GM18907 (cell line): ENCODE results near the gene SCN2A.

Experiments
- ATAC-seq: cut with Tn5 transposase; IDR thresholded peaks from one replicate; pipeline ENCODE4 v1.9.1; 2021; ENCODE audit warnings: mild to moderate bottlenecking, moderate library complexity; ENCODE audit not compliant: unreplicated experiment

The SCN2A gene

DNA sequence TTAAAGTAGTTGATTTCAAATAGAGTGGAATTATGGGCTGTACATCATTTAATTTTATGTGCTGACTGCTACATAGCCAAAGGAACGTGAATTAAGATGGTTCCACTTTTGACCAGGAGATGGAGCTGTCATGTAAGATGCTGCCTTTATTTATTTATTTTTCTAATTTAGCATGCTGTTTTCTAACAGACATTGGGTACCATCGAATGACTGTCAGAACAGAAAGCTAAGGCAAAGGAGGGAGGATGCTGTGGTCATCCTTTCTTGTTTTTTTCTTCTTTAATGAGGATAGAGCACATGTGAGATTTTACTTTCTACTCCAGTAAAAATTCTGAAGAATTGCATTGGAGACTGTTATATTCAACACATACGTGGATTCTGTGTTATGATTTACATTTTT lies at the start of gene SCN2A:
Gene SCN2A (plus strand): TSS at position 185 of the 400 bp plus-strand sequence. CDS start 56,410 bp downstream, outside the sequence.
- ATAC-seq: peak; percentile 73

DNA sequence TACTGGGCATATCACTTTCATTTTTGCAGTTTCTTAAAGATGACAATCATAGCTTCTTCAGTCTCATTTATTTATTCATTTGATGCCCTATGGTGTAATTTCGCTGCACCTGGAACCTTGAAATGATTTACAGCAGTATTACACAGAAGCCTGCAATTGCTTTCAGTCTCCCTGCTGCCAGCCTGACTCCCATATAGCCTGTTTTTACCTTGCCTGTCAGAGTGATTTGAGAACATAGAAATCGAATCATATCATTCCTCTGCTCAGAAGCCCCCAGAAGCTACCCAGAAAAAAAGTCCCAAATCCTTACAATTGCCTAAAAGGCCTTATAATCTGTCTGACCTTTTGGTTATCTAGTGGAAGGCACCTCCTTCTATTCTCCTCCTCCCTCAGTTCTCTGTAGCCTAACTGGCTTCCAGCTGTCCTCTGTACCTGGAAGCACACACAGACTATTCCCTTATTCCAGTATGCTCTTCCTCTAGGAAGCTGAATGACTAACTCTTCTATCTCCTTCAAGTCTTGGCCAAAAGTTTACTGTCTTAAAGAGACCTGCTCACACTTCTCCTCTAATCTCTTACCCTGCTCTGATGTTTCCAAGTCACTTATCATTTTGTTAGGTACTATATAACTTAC lies 48.0 kb upstream of the SCN2A start:
- ATAC-seq: no peak

DNA sequence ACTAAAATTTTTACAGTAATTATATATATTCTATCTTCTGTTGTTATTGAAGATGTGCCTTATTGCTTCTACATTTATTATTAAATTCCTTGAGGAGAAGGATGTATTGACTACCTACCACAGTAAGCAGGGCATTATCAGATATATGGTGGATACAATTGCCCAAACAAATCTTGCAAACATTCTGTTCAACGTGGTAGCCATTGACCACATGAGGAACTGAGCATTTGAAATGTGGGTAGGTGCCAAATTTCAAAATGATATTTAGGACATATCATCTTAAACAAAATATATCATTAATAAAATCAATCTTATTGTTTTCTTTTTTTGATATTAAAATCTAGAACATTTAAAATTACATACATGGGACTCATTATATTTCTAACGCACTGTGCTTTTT lies 46.5 kb upstream of the SCN2A start:
- ATAC-seq: peak; percentile 33

DNA sequence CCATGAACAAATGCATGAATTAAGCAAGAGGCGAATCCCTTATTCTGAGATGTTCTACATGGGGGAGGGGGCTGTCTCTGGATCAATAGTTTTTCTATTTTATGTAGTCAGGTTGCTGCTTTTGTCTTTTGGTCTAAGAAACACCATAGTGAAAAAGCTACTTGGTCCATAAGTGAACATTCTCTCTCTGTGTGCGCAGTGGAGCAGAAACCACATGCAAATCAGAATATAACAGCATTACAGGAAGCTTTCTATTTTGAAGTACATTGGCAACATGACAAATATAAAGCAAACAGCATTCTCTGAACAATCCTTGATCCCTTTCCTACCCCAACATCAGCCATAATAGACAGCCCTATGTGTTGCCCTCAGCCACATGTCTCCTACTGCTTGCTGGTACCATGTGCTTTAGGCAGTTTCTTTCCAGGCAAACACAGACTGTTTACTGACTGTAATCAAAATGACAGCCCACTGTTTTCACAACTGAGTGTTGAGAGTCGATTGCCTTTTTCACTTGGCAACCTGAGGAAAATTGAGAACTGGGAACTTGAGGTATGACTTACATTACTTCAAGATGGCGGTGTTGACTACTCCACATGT lies 45.9 kb upstream of the SCN2A start:
- ATAC-seq: peak; percentile 98

DNA sequence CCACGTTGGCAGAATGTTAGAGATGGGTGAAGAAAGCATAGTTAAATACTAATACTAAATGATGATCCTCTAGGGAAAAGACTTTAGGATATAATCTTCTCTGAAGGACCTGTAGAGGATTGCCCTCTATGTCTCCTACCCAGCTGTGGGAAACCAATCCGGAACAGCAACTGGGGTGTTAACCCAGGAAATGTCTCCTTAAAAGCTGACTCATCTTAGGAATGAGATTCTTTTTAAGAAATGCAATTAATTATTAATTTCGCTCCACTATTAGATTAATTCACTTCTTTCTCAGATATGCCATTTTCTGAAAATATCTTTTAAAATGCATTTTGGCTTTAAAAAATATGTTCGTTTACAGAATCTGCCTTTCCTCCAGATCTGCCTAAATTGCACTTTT lies 42.8 kb upstream of the SCN2A start:
- ATAC-seq: no peak

DNA sequence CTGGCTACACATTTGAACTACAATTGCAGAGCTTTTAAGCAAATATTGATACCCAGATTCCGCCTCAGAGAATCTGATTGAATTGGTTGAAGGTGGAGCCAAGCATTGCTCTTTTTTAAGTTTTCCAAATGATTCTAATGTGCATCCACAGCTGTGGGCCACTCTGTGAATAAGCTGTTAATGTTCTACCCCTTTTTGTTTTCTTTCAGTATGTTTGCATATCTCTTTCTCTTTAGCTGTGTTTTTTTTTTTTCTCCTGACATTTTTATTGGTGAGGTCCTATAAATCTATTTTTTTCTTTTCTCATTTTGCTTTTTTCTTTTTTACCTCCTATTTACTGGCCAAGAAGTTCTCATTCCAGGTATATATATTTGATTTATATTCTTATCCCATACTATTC lies 41.9 kb upstream of the SCN2A start:
- no peak for ATAC-seq

DNA sequence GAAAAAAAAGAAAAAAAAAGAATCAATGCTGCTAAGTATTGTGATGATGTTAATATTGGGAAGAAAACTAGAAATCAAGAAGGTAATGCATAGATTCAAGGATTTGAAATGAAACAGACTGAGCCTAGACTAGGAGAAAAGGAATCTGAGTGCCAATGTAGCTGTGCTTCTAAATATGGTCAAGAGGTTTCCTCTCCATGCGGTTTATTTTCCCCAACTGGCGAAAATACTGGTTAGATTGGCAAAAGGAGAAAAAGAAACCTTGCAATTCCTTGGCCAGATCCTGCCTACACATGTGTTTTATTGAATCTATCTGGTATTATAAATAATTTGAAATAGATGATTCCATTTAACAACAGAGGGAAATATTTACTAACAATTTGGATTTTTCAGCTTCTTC lies 41.0 kb upstream of the SCN2A start:
- ATAC-seq: no peak

DNA sequence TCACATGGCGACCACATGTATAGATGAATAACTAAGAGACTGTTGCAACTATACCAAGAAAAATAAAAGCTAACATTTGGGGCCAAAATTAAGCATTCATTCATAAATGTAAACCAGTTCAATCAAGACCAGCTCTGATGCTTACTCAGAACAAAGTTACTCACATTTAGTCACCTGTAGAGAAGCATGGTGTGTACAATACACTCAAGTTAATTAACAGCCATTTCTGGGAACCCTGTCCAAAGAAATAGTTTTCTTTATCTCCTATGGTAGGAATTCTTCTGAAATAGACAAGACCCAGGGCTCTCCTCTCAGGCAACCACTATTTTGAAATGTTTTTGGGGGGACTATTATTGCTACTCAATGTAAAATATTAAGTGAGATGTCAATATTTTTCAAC lies 37.0 kb upstream of the SCN2A start:
- ATAC-seq: no peak

DNA sequence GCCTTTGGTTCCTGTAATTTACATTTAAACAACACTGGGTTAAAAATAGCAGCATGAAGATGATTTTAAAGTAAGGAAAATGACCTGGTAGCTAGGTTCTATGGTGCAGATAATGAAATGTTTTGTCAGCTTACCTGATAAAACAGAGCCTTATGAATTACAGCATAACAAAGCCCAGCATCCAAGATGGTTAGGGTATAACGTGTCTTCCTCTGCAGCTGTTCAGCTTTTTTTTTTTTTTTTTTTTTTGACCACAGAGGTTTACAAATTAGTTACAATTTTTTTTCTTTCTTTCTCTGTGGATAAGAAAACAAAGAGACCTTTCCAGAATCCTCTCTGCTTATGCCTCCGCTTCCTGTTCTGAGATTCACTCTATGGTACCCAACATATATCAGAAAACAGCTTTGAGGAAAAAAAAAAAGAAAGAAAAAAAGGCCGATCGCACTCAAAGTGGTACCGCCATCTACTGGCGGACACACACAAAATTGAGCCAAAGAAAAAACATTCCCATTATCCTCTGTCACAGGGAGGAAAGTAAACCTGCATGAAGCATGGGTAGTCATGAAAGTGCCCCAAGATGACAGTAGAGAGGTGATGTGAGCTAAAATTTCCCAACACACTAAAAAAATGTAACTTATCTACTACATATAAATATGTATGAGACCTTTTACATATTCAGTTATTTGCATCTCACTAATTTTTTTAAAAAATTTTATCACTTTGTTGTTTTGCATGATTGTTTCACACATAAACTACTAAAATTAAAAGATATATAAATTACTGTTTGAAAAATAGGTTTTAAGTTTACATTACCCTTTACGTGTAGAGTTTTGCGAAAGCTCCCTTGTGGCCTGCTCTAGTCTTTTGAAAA lies 35.3 kb upstream of the SCN2A start, which contains the start of gene SCN3A:
Gene SCN3A (minus strand): TSS at position 362 of the 871 bp plus-strand sequence. CDS start 27,656 bp downstream, outside the sequence.
- peak; percentile 61 for ATAC-seq

DNA sequence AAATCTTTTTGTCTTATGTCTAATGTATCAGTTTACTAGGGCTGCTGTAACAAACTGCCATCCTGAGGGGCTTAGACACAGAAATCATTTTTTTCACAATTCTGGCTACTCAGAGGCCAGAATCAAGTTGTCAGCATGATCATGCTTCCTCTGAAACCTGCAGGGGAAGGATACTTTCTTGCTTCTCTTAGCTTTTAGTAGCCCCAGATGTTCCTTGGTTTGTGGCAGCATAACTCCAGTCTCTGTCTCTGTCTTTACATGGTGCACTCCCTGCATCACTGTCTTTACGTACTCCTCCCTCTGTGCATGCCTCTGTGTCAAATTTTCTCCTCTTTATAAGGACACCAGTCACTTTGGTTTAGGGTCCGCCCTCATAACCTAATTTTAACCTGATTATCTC lies 33.3 kb upstream of the SCN2A start:
- ATAC-seq: no peak

DNA sequence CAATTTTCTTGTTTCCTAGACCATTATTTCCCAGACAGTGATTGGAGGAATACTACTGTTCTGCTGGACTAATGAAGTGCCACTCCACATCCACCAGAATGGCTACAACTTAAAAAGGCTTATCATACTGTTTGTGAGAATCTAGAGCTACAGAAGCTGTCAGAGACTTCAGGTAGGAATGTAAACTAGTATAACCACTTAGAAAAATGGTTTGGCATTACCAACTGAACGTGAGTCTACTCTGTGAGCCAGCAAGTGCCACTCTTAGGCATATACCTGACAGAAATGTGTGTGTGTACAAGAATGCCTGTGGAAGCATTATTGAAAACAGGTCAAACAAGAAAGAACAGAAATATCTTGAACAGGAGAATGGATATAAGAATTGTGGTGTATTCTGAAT lies 31.1 kb upstream of the SCN2A start:
- ATAC-seq: no peak

DNA sequence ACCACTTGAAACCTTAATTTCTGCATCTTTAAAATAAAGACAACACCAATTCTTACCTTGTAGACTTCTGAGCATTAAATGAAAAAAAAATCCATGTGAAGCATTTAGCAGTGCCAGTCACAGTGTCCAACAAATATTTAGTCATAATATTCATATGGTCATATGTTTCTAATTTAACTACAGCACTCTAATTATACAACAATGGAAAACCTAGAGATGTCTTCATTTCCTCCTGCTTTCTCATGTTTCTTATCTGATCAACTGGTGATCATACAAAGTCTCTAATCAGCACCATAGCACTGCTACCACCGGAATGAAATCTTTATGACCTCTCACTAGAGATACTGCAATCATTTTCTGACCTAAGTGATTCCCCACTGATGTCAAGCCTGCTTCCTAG lies 25.1 kb upstream of the SCN2A start:
- ATAC-seq: no peak

DNA sequence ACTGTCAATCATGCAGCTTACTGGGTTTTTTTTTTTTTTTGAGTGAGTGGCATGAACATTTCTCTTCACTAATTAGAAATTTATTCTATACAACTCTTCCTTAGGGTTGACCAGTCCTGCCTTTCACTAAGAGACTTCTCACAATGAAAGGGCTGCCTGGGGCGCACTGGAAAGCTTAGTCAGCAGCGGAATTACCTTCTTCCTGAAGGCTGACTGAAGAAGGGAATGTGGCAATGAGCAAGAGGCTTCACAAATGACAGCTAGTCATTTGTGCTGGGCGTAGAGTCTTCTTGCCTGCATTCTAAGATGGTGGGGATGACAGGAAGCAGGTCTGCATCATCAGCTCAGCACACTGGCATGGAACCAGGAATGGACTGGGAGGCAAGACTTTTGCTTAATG lies 19.7 kb upstream of the SCN2A start:
- ATAC-seq: no peak

DNA sequence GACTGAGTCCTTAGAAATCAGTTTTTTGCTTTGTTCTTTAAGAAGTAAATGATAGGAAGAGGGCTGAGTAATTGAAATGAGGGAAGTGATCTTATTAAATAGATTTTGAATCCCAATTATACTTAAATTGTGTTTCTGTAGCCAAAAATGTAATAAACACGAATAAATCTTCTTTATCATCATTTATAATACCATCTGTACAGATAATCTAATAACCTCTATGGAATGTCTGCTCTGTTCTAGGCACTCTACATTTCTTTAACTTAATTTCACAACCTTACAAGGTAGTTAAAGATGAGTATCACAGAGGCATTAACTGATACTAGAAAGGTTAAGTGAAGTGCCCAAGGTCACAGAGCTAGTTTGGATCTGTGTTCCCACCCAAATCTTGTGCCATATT lies 14.3 kb upstream of the SCN2A start:
- ATAC-seq: no peak

DNA sequence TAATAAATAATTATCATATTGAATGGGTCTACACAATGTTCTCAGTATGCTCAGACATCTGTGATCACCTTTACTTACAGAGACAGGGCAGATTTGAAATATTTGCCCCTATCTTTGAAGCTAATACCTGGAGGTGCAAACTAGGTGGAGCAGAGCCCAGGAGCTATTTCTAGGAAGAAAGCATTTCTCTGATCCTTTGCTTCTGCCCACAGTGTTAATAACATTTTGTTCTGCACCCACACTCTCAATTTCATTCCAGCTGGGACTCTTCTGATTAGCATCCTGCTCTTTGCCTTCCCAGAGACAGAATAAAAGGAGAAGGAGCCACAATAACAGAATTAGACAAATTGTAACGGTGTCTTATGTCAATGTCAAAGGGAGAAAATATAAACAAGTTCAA lies 11.6 kb upstream of the SCN2A start:
- no peak for ATAC-seq

DNA sequence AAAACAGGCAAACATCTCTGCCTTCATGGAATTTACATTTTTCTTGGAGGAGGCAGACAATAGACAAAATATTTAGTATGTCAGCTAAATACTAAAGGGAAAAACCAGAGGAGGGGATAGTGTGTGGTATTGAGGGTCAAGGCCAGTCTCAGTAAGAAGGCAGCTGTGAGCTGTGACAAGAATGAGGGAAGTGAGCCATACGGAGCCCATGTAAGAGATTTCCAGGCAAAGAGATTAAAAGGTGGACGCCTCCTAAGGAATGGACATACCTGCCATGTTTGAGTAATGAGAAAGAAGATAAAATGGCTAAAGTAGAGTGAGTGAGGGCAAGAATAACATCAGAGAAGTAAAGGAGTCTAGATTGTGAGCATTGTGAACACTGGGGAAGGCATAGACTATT lies 2.2 kb upstream of the SCN2A start:
- ATAC-seq: no peak

DNA sequence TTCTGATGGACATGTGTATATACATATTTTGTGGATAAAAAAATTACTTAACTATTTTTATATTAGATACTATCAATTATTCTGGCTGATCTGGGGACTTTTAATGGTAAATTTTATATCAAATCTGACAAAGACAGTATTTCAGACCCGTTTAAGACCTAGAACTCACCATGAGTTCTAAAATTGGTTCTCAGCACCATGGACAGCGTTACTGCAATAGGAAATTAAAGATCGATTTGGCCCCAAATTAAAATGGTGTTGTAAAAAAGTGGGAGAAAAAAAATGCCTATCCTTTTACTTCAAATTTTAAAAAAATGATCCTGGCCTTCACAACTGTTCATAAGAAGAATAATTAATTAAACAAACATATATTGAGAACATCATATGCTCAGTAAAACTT lies 919 bp upstream of the SCN2A start:
- ATAC-seq: no peak

DNA sequence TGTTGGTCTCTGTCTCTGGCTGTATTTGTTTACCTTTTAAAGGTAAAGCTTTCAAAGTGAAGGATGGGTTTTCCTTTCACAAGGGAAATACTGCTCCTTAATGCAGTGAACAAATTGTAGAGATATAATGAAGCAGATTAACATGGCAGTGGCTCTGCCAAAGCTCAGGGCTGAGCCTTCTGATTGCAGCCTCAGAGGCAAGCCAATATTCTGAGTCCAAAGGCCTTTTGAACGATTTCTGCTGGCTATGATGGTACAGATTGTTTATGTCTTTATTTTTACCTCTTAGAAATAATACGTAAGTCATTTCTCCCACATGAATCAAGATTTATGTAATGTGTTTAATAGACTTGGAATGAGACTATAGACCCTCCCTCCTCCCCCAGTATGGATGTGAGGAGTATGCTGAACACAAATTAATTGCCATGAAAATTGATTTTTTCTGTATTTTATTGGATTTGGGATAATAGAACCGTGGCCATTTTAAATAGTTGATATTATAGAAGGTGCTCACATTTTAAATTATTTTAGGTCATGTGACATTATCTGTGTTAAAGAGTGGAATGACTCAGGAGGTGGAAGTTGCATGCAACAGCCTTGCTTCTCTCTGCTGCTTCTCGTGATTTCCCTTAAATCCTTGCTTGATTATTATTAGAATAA lies 772 bp downstream of the SCN2A start:
- no peak for ATAC-seq

DNA sequence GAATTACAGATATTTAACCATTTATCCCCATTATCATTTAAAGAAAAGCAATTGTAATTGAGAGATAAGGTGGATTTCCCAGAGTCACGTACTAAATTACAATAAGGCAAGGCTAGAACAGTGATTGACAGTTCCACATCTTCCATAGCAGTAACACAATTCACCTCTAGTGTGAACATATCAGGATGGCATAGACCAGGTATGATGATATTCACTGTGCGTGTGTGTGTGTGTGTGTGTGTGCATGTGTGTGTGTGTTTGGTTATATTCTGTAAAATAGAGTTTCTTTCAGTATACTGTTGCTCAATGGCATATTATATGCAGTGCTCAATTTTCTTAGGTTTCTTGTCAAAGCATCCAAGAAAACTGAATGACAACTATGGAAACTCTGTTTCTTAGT lies 1.7 kb downstream of the SCN2A start:
- ATAC-seq: no peak

DNA sequence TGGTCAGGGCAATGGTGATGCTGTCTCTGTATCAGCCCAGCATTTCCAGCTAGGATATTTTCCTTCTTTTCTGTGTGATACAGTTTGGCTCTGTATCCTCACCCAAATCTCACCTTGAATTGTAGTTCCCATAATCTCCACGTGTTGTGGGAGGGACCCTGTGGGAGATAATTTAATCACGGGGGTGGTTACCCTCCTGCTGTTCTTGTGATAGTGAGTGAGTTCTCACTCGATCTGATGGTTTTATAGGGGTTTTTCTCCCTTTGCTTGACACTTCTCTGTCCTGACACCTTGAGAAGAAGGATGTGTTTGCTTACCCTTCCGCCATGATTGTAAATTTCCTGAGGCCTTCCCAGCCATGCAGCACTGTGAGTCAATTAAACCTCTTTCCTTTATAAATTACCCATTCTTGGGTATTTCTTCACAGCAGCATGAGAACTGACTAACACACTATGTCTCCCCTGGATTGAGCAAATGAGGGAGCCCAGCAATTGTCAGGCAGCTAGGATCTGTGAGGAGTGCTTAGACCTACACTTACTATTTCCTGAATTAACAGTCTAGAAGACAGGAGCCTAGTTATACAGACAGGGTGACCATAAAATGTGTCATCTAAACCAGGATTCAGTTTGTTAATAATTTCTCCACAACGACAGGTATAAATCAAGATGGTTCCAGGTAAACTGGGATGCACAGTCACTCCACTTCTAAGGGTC lies 6.0 kb downstream of the SCN2A start:
- no peak for ATAC-seq

DNA sequence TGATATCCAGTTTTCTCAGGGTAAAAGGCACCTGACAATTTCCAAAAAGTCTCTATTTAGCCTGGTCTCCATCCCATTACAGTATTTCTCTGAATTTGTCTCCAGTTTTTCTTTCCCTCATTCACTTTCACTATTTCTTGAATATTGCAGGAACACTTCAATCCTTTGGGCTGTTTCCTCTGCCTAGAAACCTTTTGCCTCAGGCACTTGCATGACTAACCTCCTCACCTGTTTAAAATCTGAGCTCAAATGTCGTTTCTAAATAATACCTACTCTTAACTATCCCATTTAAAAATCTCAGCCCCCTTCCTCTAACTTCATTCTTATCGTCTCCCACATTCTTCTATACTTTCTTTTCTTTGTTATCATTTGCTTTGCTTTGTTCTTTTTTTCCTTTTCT lies 9.0 kb downstream of the SCN2A start:
- ATAC-seq: no peak
